Sigmoid colon (tissue), 7 donors: ENCODE data around the gene KIF20B. TPM values are rescaled to one million over a fixed set of nuclear protein-coding genes. Genes with fewer than 3 reads are reported as not detected.

Experiments
- DNase-seq: peaks from one replicate; pipeline ENCODE4 v3.0.0-alpha.2; 2019
- H3K27ac ChIP-seq, 4 donors: fragments of 200-600 bp; sonication (generic); one replicate each; pipeline ENCODE4 v1.5.1; 2016 to 2019; ENCODE audit warnings: mild to moderate bottlenecking in 1 of 4
- H3K27me3 ChIP-seq, 3 donors: fragments of 200-600 bp; sonication (generic); one replicate each; pipeline ENCODE4 v1.5.1; 2019; ENCODE audit warnings: mild to moderate bottlenecking in 1 of 3
- H3K36me3 ChIP-seq, 4 donors: fragments of 200-600 bp; sonication (generic); one replicate each; pipeline ENCODE4 v1.5.1; 2016 to 2019
- H3K4me1 ChIP-seq, 4 donors: fragments of 200-600 bp; sonication (generic); one replicate each; pipeline ENCODE4 v1.5.1; 2017 to 2019
- H3K4me3 ChIP-seq, 4 donors: fragments of 200-600 bp; sonication (generic); one replicate each; pipeline ENCODE4 v1.5.1; 2017 to 2019; ENCODE audit warnings: mild to moderate bottlenecking in 2 of 4, moderate library complexity in 1 of 4
- H3K9me3 ChIP-seq, 4 donors: fragments of 200-600 bp in 3 of 4; sonication (generic) in 3 of 4; one replicate each; pipeline versions ENCODE4 v1.5.1 to v1.6.1; 2013 to 2019
- EP300 ChIP-seq, 4 donors: sonication (generic); formaldehyde crosslinking; IDR thresholded peaks; one replicate each; pipeline ENCODE4 v1.6.1; 2017; ENCODE audit warnings: antibody characterized with exemption in 4 of 4
- POLR2A ChIP-seq, 2 donors: fragments of 450-650 bp; IDR thresholded peaks; one replicate each; pipeline ENCODE4 v1.6.1; 2016; ENCODE audit warnings: antibody characterized with exemption in 2 of 2, mild to moderate bottlenecking in 2 of 2, moderate library complexity in 2 of 2
- POLR2AphosphoS5 ChIP-seq, 4 donors: sonication (generic); formaldehyde crosslinking; IDR thresholded peaks; one replicate each; pipeline ENCODE4 v1.6.1; 2017; ENCODE audit warnings: antibody characterized with exemption in 4 of 4
- WGBS, 2 donors: extraction: QIAGEN DNeasy Blood & Tissue Kit; methylation state at CpG; one replicate each; pipeline ENCODE4 v1.1.7; 2013; 5-methylcytosine and 5-hydroxymethylcytosine counted together
- intact Hi-C: fragments of 100-400 bp; cut with DNase I; formaldehyde crosslinking; loops from one replicate; pipeline ENCODE4 v1.15.1; 2023
- polyA plus RNA-seq, 3 donors: library from polyadenylated mRNA; stranded (reverse); fragments of 200-250 nt; gene quantifications; one replicate each; pipeline ENCODE4 v1.2.3, GENCODE V29; 2013
- total RNA-seq, 4 donors: library from RNA; depleted of rRNA; stranded (reverse); fragments of >200 nt; gene quantifications; one replicate each; pipeline ENCODE4 v1.1.0, GENCODE V29; 2016
- TF ChIP-seq, protein P1 (sequence below), 4 experiments: fragments of 450-650 bp in 3 of 4; fragments of 200-600 bp in 1 of 4; IDR thresholded peaks; one replicate each; pipeline ENCODE4 v1.5.1; 2016 to 2019; ENCODE audit warnings: antibody characterized with exemption in 4 of 4, mild to moderate bottlenecking in 3 of 4, moderate library complexity in 2 of 4
- donor health status: healthy with polysubstance abuse.
- donor health status: Bipolar disorder and iron deficiency.
- donor health status: healthy.

KIF20B gene
- total and polyA plus RNA-seq, 7 donors, result 0.60 to 5.0 (median 2.5) TPM

DNA sequence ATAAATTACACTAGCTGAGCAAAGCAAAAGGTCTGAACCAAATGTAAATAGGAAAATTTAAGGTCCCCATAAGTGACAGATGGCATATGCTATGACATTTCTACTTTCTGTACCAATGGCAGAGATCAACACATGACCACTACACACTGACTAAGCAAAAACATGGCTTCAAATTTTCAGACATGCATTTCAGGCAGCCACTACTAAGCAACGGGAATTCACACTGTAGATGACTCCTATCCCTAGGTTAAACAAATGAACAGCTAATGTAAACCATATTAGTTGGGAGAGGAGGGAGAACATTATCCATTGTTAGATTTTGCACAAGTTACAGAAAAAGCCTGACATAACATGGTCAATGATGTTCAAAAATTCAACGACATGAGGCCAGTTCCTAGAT lies 11.4 kb upstream of the KIF20B start:
- no peaks in the 10 kb centered on the region for H3K36me3 ChIP-seq
- no peaks in the 10 kb centered on the region for H3K9me3 ChIP-seq
- no peak overlapping the region for H3K4me3 ChIP-seq
- no peaks in the 10 kb centered on the region for H3K27me3 ChIP-seq
- no peaks in the 10 kb centered on the region for H3K4me1 ChIP-seq
- intact Hi-C loops, result no loop called here
- DNase-seq, result no peak
- no peak overlapping the region for H3K27ac ChIP-seq
- no peak for TF ChIP-seq POLR2A (IDR thresholded peaks at IDR 0.05)
- 78 to 82% methylated on average over 2 of the region's 2 CpGs for WGBS, 2 donors

DNA sequence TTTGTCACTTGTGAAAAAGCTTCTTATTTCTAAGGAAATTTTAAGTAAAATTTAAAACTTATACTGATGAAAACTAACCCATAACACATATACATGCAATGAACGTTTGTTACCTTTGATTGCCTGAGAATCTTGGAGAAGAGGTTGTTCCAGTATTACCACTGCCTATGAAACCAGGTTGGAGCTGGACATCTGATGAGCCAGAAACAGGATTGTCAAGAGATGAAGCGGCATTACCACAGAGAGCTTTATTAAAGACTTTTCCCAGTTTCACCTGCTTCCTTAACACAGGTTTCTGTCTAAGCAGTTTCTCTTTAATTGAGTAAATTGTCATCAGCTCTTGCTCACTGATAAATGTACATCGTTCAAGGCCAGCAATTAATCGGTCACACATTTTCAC lies 9.0 kb upstream of the KIF20B start:
- intact Hi-C loops, result no loop called here
- Histone ChIP-seq H3K36me3 (no peaks in the 10 kb centered on the region), H3K4me1 (no peaks in the 10 kb centered on the region), H3K27me3 (no peaks in the 10 kb centered on the region), H3K27ac (no peak overlapping the region), H3K4me3 (no peak overlapping the region), H3K9me3 (no peaks in the 10 kb centered on the region)
- no peak for DNase-seq
- no peak for TF ChIP-seq EP300 (IDR thresholded peaks at IDR 0.05)
- no peak for TF ChIP-seq POLR2AphosphoS5 (IDR thresholded peaks at IDR 0.05)
- TF ChIP-seq POLR2A (IDR thresholded peaks at IDR 0.05), result no peak
- TF ChIP-seq, protein P1, sequence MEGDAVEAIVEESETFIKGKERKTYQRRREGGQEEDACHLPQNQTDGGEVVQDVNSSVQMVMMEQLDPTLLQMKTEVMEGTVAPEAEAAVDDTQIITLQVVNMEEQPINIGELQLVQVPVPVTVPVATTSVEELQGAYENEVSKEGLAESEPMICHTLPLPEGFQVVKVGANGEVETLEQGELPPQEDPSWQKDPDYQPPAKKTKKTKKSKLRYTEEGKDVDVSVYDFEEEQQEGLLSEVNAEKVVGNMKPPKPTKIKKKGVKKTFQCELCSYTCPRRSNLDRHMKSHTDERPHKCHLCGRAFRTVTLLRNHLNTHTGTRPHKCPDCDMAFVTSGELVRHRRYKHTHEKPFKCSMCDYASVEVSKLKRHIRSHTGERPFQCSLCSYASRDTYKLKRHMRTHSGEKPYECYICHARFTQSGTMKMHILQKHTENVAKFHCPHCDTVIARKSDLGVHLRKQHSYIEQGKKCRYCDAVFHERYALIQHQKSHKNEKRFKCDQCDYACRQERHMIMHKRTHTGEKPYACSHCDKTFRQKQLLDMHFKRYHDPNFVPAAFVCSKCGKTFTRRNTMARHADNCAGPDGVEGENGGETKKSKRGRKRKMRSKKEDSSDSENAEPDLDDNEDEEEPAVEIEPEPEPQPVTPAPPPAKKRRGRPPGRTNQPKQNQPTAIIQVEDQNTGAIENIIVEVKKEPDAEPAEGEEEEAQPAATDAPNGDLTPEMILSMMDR (IDR thresholded peaks at IDR 0.05), result no peak
- 78 to 94% methylated on average over 4 of the region's 4 CpGs for WGBS, 2 donors

DNA sequence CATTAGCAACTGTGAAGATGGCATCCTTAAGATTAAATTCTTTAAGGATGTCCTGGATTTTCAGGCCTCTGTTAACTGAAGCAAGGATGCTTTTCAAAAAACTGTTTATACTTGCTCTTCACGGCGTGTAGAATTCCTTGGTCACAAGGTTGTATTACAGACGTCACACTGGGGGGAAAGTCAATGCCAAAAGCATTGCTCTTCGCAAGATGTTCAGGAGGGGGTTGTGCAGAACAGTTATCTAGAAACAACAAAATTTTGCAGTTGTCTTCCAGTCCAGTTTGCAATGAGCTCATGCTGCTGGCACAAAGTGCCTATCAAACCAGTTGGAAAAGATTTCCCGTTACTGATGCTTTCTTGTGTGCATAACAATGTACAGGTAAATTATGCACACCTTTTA lies 8.2 kb upstream of the KIF20B start:
- no peak overlapping the region for H3K27ac ChIP-seq
- WGBS, 2 donors, result 96 to 98% methylated on average over 5 of the region's 5 CpGs
- TF ChIP-seq POLR2AphosphoS5 (IDR thresholded peaks at IDR 0.05) (no peak), POLR2A (IDR thresholded peaks at IDR 0.05) (no peak), EP300 (IDR thresholded peaks at IDR 0.05) (no peak)
- TF ChIP-seq, protein P1 (IDR thresholded peaks at IDR 0.05), result no peak
- no peaks in the 10 kb centered on the region for H3K4me1 ChIP-seq
- no peak overlapping the region for H3K4me3 ChIP-seq
- no peaks in the 10 kb centered on the region for H3K36me3 ChIP-seq
- DNase-seq, result no peak
- no peaks in the 10 kb centered on the region for H3K27me3 ChIP-seq
- intact Hi-C loops, result no loop called here
- H3K9me3 ChIP-seq, result no peaks in the 10 kb centered on the region

DNA sequence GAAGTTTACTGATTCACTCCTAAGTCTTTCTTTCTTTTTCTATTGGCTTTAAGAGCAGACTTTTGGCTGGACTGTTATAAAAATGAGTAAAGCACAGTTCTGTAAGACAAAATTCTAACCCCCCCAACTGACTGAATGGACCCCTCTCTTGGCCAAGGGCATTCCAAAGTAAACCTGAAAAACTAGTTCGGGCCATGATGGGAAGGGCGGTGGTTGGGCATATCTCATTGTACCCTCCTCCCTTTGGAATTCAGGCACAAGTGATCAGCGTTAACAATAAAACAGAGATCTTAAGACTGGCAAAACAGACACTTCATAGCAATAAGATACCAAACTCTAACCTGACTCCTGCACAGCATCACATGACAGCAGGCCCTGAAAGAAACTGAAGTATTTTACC lies 6.1 kb upstream of the KIF20B start:
- intact Hi-C loops, result no loop called here
- 48 to 83% methylated on average over 3 of the region's 3 CpGs for WGBS, 2 donors
- H3K36me3 ChIP-seq, result no peaks in the 10 kb centered on the region

DNA sequence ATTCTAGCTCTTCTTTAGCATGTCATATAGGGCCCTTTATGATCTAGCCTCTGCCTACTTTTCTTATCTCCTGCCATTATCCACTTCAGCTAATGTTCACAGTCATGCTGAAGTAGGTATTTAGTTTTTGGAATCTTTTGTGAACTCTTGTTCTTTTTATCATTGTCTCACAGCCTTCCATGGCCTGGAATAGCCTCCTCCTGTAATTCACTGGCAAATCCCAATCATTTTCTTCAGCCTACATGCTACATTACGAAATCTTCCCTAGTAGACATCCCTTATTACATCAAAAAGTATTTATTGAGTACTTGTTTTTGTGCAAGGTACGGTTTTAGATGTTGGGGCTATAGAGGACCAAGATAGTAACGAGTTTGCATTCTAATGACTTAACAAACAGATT lies 3.4 kb upstream of the KIF20B start:
- WGBS, 2 donors, result 92 to 94% methylated on average over 3 of the region's 3 CpGs
- H3K27me3 ChIP-seq, result no peaks in the 10 kb centered on the region
- intact Hi-C loops, result no loop called here

More for the DNA sequence above, 6.1 kb upstream of the KIF20B start:
- Histone ChIP-seq H3K27me3 (no peaks in the 10 kb centered on the region), H3K4me3 (no peak overlapping the region), H3K27ac (no peak overlapping the region), H3K4me1 (peaks cover 0 to 2% (median 0%) of the 10 kb centered on the region in 4 donors), H3K9me3 (no peaks in the 10 kb centered on the region)
- no peak for DNase-seq
- TF ChIP-seq EP300 (IDR thresholded peaks at IDR 0.05) (no peak), POLR2AphosphoS5 (IDR thresholded peaks at IDR 0.05) (no peak), POLR2A (IDR thresholded peaks at IDR 0.05) (no peak)
- TF ChIP-seq, protein P1 (IDR thresholded peaks at IDR 0.05), result no peak

More for the DNA sequence above, 3.4 kb upstream of the KIF20B start:
- H3K36me3 ChIP-seq, result no peaks in the 10 kb centered on the region
- H3K27ac ChIP-seq, result no peak overlapping the region
- TF ChIP-seq, protein P1 (IDR thresholded peaks at IDR 0.05), result no peak
- TF ChIP-seq POLR2A (IDR thresholded peaks at IDR 0.05) (no peak), EP300 (IDR thresholded peaks at IDR 0.05) (no peak), POLR2AphosphoS5 (IDR thresholded peaks at IDR 0.05) (no peak)
- no peaks in the 10 kb centered on the region for H3K9me3 ChIP-seq
- H3K4me3 ChIP-seq, result no peak overlapping the region
- H3K4me1 ChIP-seq, result peaks cover 0 to 19% (median 10%) of the 10 kb centered on the region in 4 donors
- DNase-seq, result no peak
